GM13976 (cell line): ENCODE data around the gene STRN4.

Experiments used
- DNase-seq: peaks from one replicate; pipeline ENCODE4 v3.0.0; 2012; ENCODE audit warnings: low spot score
- in situ Hi-C: fragments of 300-500 bp; cut with MboI; formaldehyde crosslinking; loops from one replicate; pipeline ENCODE4 v1.12.0; 2022; ENCODE audit warnings: low sequenced_read_pairs, mixed read lengths, inconsistent platforms; ENCODE audit not compliant: unreplicated experiment
- TF ChIP-seq, protein P1 (sequence below): IDR thresholded peaks from 2 replicates; pipeline ENCODE4 v1.5.1; 2012; ENCODE audit warnings: borderline replicate concordance, mild to moderate bottlenecking; ENCODE audit not compliant: insufficient read depth; ENCODE audit errors: extremely low read depth, missing control alignments, control extremely low read depth

The STRN4 gene

DNA sequence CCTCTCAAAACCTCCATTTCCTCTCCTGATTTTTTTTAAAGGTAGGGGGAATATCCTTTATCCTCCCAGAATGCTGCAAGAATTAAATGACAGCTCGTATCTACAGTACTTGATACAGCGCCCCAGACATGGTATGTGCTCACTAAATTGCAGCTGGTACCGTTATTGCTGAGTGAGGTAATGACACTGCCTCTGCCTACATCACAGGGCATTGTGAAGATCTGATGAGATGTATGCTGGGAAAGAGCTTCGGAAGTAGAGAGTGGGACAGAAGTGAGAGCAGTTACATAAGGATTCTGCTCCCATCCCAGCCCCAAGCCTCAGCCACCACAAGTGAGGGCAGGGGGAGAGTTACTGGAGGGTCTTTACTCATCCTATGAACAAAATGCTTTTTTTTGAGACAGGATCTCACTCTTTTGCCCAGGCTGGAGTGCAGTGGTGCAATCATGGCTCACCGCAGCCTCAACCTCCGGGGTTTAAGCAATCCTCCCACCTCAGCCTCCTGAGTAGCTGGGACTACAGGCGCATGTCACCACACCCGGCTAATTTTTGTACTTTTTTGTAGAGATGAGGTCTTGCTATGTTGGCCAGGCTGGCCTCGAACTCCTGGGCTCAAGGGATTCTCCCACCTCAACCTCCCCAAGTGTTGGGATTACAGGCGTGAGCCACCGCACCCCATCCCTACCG, 2.1 kb downstream of the STRN4 start:
- TF ChIP-seq, protein P1, sequence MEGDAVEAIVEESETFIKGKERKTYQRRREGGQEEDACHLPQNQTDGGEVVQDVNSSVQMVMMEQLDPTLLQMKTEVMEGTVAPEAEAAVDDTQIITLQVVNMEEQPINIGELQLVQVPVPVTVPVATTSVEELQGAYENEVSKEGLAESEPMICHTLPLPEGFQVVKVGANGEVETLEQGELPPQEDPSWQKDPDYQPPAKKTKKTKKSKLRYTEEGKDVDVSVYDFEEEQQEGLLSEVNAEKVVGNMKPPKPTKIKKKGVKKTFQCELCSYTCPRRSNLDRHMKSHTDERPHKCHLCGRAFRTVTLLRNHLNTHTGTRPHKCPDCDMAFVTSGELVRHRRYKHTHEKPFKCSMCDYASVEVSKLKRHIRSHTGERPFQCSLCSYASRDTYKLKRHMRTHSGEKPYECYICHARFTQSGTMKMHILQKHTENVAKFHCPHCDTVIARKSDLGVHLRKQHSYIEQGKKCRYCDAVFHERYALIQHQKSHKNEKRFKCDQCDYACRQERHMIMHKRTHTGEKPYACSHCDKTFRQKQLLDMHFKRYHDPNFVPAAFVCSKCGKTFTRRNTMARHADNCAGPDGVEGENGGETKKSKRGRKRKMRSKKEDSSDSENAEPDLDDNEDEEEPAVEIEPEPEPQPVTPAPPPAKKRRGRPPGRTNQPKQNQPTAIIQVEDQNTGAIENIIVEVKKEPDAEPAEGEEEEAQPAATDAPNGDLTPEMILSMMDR, result no peak
- no peak for DNase-seq
- in situ Hi-C loops, result no loop called here

DNA sequence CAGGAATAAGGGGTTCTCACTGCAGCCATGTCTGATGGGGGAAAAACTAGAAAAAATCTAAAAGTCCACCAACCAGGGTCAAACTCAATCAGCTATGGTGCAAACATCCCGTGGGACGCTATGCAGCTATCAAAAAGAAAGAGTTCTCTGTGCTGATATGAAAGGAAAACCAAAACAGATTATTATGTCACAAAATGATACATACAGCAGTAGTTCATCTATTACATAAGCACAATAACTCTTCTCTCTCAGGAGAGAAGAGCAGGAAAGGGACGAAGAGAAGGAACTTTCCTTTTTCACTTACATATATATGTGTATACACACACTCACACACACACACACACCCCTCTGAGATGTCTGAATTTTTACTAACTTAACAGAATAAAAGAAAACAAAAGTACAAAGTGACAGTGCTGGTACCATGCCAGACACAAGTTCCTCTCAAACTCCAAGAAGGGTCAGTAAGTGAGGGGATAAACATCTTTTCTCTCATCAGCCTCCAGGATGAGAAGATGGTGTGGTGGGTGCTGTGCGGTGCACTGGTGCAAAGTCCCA, 3.2 kb downstream of the STRN4 start:
- TF ChIP-seq, protein P1, result no peak
- in situ Hi-C loops, result no loop called here
- DNase-seq, result no peak

DNA sequence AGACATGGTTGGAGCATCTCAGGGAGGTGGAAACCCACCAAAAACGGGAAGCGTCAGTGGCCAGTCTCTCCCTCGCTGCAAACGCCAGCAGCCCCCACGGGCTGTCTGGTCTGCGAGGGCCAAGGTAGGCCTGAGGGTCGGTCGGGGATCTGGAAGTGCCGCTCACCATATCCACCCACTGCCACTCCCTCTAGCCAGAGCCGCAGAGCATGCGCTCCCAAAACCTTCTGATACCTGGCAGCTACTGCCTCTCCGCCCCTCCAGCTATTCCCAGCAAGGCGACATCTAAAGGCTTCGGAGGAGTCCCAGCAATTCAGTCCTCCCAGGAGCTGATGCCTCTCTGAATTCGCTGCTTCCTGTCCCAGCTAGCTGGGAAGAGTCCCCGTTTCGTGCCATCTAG, 4.8 kb downstream of the STRN4 start:
- in situ Hi-C loops, result no loop called here
- TF ChIP-seq, protein P1, result no peak
- DNase-seq, result no peak

DNA sequence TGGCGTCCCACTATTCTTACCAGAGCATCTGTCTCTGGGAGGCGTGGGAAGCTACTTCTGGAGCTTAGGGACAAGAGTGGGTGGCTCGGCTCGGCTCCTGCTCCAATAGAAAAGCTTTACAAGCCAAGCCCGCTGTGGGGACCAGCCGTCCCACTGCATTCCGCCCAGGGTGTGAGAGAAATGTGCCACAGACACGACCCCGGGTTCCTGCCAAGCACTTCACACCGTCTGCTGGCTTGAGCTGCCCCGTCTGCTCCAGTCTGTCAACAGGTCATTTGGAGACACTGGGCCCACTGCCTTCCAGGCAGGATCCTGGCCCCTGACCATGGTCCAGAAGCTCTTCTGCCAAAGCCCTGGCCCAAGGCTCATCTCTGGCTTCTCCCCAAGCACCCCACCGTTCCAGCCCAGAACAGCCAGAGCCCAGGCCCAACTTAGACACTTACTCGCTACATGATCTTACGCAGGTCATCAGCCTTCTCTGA, 6.9 kb downstream of the STRN4 start:
- TF ChIP-seq, protein P1, result no peak
- in situ Hi-C loops, result no loop called here
- no peak for DNase-seq

- no peak for DNase-seq
- TF ChIP-seq, protein P1, result no peak
- in situ Hi-C loops, result no loop called here
These were observed 8.5 kb downstream of the STRN4 start for GRCh38 chr19:46737761-46738171.

- TF ChIP-seq, protein P1, result no peak
- in situ Hi-C loops, result no loop called here
- no peak for DNase-seq
These were observed 9.0 kb downstream of the STRN4 start for GRCh38 chr19:46737298-46737654.
